GM23338 (cell line): Measurements from ENCODE around the gene SYNPR. TPM values are rescaled to one million over a fixed set of nuclear protein-coding genes. Genes with fewer than 3 reads are reported as not detected.
A peak's percentile ranks its signal among the peaks of the same experiment; 100 is the strongest.

ENCODE experiments used
- ATAC-seq: fragments of 200-7000 bp; cut with Tn5 transposase; 3 replicates; pipeline ENCODE4 v1.9.1; 2020
- DNase-seq: peaks from one replicate; pipeline ENCODE4 v3.0.0-alpha.2; 2015; ENCODE audit warnings: low spot score
- H2AFZ ChIP-seq: fragments of 200-600 bp; sonication (generic); 2 replicates; pipeline ENCODE4 v1.8.0; 2016; ENCODE audit warnings: antibody characterized with exemption, mild to moderate bottlenecking, moderate library complexity
- H3F3A ChIP-seq: fragments of 200-600 bp; sonication (generic); replicated peaks from 2 replicates; pipeline ENCODE4 v1.8.0; 2017; ENCODE audit warnings: antibody characterized with exemption, mixed run types, low read depth
- H3K27ac ChIP-seq: fragments of 200-600 bp; sonication (generic); 2 replicates; pipeline ENCODE4 v1.6.1; 2016; ENCODE audit warnings: low read depth
- H3K27me3 ChIP-seq: fragments of 200-600 bp; sonication (generic); 2 replicates; pipeline ENCODE4 v1.8.0; 2016; ENCODE audit warnings: mild to moderate bottlenecking, mixed run types, moderate library complexity; ENCODE audit not compliant: insufficient read depth
- H3K36me3 ChIP-seq: fragments of 200-600 bp; sonication (generic); 2 replicates; pipeline ENCODE4 v1.8.0; 2016; ENCODE audit warnings: mild to moderate bottlenecking; ENCODE audit not compliant: insufficient read depth
- H3K4me1 ChIP-seq: fragments of 200-600 bp; sonication (generic); 2 replicates; pipeline ENCODE4 v1.8.0; 2016; ENCODE audit warnings: mild to moderate bottlenecking, moderate library complexity; ENCODE audit not compliant: insufficient read depth
- H3K4me2 ChIP-seq: fragments of 200-600 bp; sonication (generic); 2 replicates; pipeline ENCODE4 v1.7.1; 2017; ENCODE audit warnings: mixed run types
- H3K4me3 ChIP-seq: fragments of 200-600 bp; sonication (generic); 2 replicates; pipeline ENCODE4 v1.6.1; 2016; ENCODE audit warnings: mixed run types
- H3K79me2 ChIP-seq: fragments of 200-600 bp; sonication (generic); replicated peaks from 2 replicates; pipeline ENCODE4 v1.8.0; 2017; ENCODE audit warnings: mild to moderate bottlenecking; ENCODE audit not compliant: insufficient read depth
- H3K9me2 ChIP-seq: fragments of 200-600 bp; sonication (generic); 2 replicates; pipeline ENCODE4 v1.8.0; 2017; ENCODE audit not compliant: insufficient read depth
- H4K20me1 ChIP-seq: fragments of 200-600 bp; sonication (generic); replicated peaks from 2 replicates; pipeline ENCODE4 v1.8.0; 2017; ENCODE audit warnings: mild to moderate bottlenecking; ENCODE audit not compliant: insufficient read depth
- H3K27ac Mint-ChIP-seq: 2 replicates; pipeline ENCODE4 v1.8.0; 2020; ENCODE audit warnings: inconsistent platforms, mild to moderate bottlenecking, moderate library complexity, mixed read lengths
- H3K27me3 Mint-ChIP-seq: 3 replicates; pipeline ENCODE4 v1.8.0; 2022; ENCODE audit warnings: low read depth, mild to moderate bottlenecking, moderate library complexity, mixed read lengths, inconsistent platforms; ENCODE audit not compliant: insufficient read depth, poor library complexity
- H3K36me3 Mint-ChIP-seq: 3 replicates; pipeline ENCODE4 v1.8.0; 2021; ENCODE audit warnings: low read depth, mild to moderate bottlenecking, inconsistent platforms, moderate library complexity, mixed read lengths
- H3K4me1 Mint-ChIP-seq: 3 replicates; pipeline ENCODE4 v1.8.0; 2020; ENCODE audit warnings: mild to moderate bottlenecking, inconsistent platforms, mixed read lengths
- H3K4me3 Mint-ChIP-seq: 3 replicates; pipeline ENCODE4 v1.8.0; 2021; ENCODE audit warnings: moderate library complexity, mild to moderate bottlenecking, inconsistent platforms, mixed read lengths
- H3K9me3 Mint-ChIP-seq: 3 replicates; pipeline ENCODE4 v1.8.0; 2020; ENCODE audit warnings: moderate library complexity, mild to moderate bottlenecking, inconsistent platforms, mixed read lengths
- EZH2phosphoT487 ChIP-seq: fragments of 200-600 bp; sonication (generic); IDR thresholded peaks from one replicate; pipeline ENCODE4 v1.8.1; 2018; ENCODE audit warnings: antibody characterized with exemption; ENCODE audit not compliant: unreplicated experiment
- NANOG ChIP-seq: IDR thresholded peaks from 2 replicates; pipeline ENCODE4 v1.6.1; 2016; ENCODE audit warnings: antibody characterized with exemption, borderline replicate concordance
- POLR2AphosphoS5 ChIP-seq: IDR thresholded peaks from 2 replicates; pipeline ENCODE4 v1.6.1; 2016; ENCODE audit warnings: antibody characterized with exemption, low read depth
- STAT1 ChIP-seq: IDR thresholded peaks from one replicate; pipeline ENCODE4 v1.6.1; 2016; ENCODE audit warnings: antibody characterized with exemption; ENCODE audit not compliant: unreplicated experiment
- polyA plus RNA-seq: library from polyadenylated mRNA; unstranded; fragments of >200 nt; fragmentation: Nextera tagmentation; extraction: Ambion mirVana; gene quantifications from 2 replicates; pipeline ENCODE4 v1.2.1, GENCODE V29; 2016
- total RNA-seq: library from RNA; depleted of rRNA; stranded (reverse); fragments of >200 nt; shearing (Covaris generic); gene quantifications from 2 replicates; pipeline ENCODE4 v1.2.3, GENCODE V29; 2014
- TF ChIP-seq, protein P1 (sequence below): IDR thresholded peaks from 2 replicates; pipeline ENCODE4 v1.6.1; 2016; ENCODE audit warnings: antibody characterized with exemption
- TF ChIP-seq, protein P2 (sequence below), 2 experiments: fragments of 200-600 bp in 1 of 2; sonication (generic) in 1 of 2; conservative IDR thresholded peaks; 2 replicates each; pipeline versions ENCODE4 v1.5.1 to v1.6.1; 2016 to 2017; ENCODE audit warnings: antibody characterized with exemption in 2 of 2, low read depth in 2 of 2, mild to moderate bottlenecking in 2 of 2, moderate library complexity in 1 of 2
- TF ChIP-seq, protein P3 (sequence below): fragments of 250-450 bp; sonication (Bioruptor Pico); IDR thresholded peaks from 2 replicates; pipeline ENCODE4 v1.5.0; 2020; ENCODE audit warnings: mild to moderate bottlenecking, moderate library complexity

The SYNPR gene
- total and polyA plus RNA-seq, 2 experiments from 2014 or later: 0.38 to 0.55 TPM

DNA sequence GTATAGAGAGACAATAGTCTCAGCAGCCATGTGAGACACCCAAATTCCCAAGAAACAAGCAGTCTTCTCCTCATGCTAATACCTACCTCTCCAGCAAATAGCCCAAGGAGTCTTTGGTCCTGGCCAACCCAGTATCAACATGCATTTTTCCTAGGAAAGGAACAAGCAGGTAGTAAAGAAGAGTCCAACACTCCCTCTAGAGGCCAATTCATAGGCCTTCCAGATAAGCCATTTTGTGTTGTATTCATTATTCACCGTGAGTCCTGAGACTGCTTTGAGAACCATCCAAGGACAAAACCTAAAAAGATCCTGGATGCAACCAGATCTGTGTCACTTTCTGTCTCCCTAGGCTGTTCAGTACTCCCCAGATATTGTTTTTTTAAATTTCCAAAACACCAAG, 310.8 kb downstream of the SYNPR start:
- no peak for ATAC-seq
- H3K4me2 ChIP-seq: no peak overlapping the region

GRCh38 chr3:63593779-63594178, 315.7 kb downstream of the SYNPR start:
- no peak for DNase-seq
- TF ChIP-seq EZH2phosphoT487 (no peak), NANOG (no peak), STAT1 (no peak), POLR2AphosphoS5 (no peak)
- TF ChIP-seq, protein P1, sequence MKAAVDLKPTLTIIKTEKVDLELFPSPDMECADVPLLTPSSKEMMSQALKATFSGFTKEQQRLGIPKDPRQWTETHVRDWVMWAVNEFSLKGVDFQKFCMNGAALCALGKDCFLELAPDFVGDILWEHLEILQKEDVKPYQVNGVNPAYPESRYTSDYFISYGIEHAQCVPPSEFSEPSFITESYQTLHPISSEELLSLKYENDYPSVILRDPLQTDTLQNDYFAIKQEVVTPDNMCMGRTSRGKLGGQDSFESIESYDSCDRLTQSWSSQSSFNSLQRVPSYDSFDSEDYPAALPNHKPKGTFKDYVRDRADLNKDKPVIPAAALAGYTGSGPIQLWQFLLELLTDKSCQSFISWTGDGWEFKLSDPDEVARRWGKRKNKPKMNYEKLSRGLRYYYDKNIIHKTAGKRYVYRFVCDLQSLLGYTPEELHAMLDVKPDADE: no peak
- H3F3A ChIP-seq: no peaks in the 10 kb centered on the region
- H2AFZ ChIP-seq: no peak overlapping the region
- H3K4me3 ChIP-seq: no peak overlapping the region
- Mint-ChIP-seq H3K4me1 (peaks cover 2% of the 10 kb centered on the region; the same call in 1 of the 3 replicates), H3K36me3 (peaks cover 6% of the 10 kb centered on the region; the same call in 2 of the 3 replicates), H3K9me3 (peaks cover 6% of the 10 kb centered on the region; the same call in 2 of the 3 replicates), H3K4me3 (no peak overlapping the region), H3K27me3 (no peaks in the 10 kb centered on the region), H3K27ac (no peak overlapping the region)
- no peak overlapping the region for H3K27ac ChIP-seq
- H4K20me1 ChIP-seq: no peaks in the 10 kb centered on the region
- no peaks in the 10 kb centered on the region for H3K4me1 ChIP-seq
- H3K4me2 ChIP-seq: no peak overlapping the region
- no peaks in the 10 kb centered on the region for H3K79me2 ChIP-seq
- H3K36me3 ChIP-seq: no peaks in the 10 kb centered on the region
- no peaks in the 10 kb centered on the region for H3K27me3 ChIP-seq
- no peaks in the 10 kb centered on the region for H3K9me2 ChIP-seq
- ATAC-seq: no peak

More for the DNA sequence above, 310.8 kb downstream of the SYNPR start:
- no peaks in the 10 kb centered on the region for H4K20me1 ChIP-seq
- no peak overlapping the region for H2AFZ ChIP-seq
- peaks cover 13% of the 10 kb centered on the region; the same call in 2 of the 3 replicates for H3K9me3 Mint-ChIP-seq
- no peak overlapping the region for H3K4me3 ChIP-seq
- peaks cover 18% of the 10 kb centered on the region for H3K4me1 ChIP-seq
- H3K27me3 Mint-ChIP-seq: peaks cover under 1% of the 10 kb centered on the region
- H3K4me1 Mint-ChIP-seq: peaks cover 18% of the 10 kb centered on the region
- H3F3A ChIP-seq: no peaks in the 10 kb centered on the region
- no peak overlapping the region for H3K4me3 Mint-ChIP-seq
- peak; percentile 18 for DNase-seq
- no peak overlapping the region for H3K27ac Mint-ChIP-seq
- no peaks in the 10 kb centered on the region for H3K79me2 ChIP-seq
- H3K9me2 ChIP-seq: 0 out of 2 replicates have a peak, but pooled peaks cover 3% of the 10 kb centered on the region
- H3K36me3 Mint-ChIP-seq: peaks cover 14% of the 10 kb centered on the region; the same call in 2 of the 3 replicates
- H3K27ac ChIP-seq: no peak overlapping the region
- H3K27me3 ChIP-seq: no peaks in the 10 kb centered on the region
- TF ChIP-seq NANOG (no peak), EZH2phosphoT487 (no peak)
- TF ChIP-seq, protein P2, sequence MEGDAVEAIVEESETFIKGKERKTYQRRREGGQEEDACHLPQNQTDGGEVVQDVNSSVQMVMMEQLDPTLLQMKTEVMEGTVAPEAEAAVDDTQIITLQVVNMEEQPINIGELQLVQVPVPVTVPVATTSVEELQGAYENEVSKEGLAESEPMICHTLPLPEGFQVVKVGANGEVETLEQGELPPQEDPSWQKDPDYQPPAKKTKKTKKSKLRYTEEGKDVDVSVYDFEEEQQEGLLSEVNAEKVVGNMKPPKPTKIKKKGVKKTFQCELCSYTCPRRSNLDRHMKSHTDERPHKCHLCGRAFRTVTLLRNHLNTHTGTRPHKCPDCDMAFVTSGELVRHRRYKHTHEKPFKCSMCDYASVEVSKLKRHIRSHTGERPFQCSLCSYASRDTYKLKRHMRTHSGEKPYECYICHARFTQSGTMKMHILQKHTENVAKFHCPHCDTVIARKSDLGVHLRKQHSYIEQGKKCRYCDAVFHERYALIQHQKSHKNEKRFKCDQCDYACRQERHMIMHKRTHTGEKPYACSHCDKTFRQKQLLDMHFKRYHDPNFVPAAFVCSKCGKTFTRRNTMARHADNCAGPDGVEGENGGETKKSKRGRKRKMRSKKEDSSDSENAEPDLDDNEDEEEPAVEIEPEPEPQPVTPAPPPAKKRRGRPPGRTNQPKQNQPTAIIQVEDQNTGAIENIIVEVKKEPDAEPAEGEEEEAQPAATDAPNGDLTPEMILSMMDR (conservative IDR thresholded peaks at IDR 0.05; ENCODE audit: low read depth in 2 of 2): peak; percentile 41 to 42
- no peaks in the 10 kb centered on the region for H3K36me3 ChIP-seq

DNA sequence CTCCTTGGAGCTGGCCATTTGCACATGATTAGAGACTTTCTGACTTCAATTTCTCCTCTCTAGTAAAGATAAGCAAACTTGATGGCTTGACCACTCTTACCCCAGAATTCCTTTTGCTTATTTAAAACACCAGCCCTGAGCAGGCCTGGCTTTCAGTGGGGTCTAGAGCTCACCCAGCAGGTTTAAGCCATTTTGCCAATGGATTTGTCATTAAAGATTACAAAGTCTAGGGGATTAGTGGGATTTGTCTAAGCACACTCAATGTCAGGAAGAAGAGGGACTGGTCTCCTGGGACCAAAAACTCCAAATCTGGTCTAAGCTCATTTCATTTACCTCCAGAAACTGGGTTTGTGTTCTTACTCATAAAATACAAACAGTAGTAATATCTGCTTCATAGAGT, 317.1 kb downstream of the SYNPR start:
- H2AFZ ChIP-seq: no peak overlapping the region
- no peak for ATAC-seq
- TF ChIP-seq, protein P3, sequence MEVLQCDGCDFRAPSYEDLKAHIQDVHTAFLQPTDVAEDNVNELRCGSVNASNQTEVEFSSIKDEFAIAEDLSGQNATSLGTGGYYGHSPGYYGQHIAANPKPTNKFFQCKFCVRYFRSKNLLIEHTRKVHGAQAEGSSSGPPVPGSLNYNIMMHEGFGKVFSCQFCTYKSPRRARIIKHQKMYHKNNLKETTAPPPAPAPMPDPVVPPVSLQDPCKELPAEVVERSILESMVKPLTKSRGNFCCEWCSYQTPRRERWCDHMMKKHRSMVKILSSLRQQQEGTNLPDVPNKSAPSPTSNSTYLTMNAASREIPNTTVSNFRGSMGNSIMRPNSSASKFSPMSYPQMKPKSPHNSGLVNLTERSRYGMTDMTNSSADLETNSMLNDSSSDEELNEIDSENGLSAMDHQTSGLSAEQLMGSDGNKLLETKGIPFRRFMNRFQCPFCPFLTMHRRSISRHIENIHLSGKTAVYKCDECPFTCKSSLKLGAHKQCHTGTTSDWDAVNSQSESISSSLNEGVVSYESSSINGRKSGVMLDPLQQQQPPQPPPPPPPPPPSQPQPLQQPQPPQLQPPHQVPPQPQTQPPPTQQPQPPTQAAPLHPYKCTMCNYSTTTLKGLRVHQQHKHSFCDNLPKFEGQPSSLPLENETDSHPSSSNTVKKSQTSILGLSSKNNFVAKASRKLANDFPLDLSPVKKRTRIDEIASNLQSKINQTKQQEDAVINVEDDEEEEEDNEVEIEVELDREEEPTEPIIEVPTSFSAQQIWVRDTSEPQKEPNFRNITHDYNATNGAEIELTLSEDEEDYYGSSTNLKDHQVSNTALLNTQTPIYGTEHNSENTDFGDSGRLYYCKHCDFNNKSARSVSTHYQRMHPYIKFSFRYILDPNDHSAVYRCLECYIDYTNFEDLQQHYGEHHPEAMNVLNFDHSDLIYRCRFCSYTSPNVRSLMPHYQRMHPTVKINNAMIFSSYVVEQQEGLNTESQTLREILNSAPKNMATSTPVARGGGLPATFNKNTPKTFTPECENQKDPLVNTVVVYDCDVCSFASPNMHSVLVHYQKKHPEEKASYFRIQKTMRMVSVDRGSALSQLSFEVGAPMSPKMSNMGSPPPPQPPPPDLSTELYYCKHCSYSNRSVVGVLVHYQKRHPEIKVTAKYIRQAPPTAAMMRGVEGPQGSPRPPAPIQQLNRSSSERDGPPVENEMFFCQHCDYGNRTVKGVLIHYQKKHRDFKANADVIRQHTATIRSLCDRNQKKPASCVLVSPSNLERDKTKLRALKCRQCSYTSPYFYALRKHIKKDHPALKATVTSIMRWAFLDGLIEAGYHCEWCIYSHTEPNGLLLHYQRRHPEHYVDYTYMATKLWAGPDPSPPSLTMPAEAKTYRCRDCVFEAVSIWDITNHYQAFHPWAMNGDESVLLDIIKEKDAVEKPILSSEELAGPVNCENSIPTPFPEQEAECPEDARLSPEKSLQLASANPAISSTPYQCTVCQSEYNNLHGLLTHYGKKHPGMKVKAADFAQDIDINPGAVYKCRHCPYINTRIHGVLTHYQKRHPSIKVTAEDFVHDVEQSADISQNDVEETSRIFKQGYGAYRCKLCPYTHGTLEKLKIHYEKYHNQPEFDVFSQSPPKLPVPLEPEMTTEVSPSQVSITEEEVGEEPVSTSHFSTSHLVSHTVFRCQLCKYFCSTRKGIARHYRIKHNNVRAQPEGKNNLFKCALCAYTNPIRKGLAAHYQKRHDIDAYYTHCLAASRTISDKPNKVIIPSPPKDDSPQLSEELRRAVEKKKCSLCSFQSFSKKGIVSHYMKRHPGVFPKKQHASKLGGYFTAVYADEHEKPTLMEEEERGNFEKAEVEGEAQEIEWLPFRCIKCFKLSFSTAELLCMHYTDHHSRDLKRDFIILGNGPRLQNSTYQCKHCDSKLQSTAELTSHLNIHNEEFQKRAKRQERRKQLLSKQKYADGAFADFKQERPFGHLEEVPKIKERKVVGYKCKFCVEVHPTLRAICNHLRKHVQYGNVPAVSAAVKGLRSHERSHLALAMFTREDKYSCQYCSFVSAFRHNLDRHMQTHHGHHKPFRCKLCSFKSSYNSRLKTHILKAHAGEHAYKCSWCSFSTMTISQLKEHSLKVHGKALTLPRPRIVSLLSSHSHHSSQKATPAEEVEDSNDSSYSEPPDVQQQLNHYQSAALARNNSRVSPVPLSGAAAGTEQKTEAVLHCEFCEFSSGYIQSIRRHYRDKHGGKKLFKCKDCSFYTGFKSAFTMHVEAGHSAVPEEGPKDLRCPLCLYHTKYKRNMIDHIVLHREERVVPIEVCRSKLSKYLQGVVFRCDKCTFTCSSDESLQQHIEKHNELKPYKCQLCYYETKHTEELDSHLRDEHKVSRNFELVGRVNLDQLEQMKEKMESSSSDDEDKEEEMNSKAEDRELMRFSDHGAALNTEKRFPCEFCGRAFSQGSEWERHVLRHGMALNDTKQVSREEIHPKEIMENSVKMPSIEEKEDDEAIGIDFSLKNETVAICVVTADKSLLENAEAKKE (CRISPR knock-in tag): no peak

More for the DNA sequence above, 317.1 kb downstream of the SYNPR start:
- H3K27ac ChIP-seq: no peak overlapping the region
- H3K9me2 ChIP-seq: peaks cover 2% of the 10 kb centered on the region; the same call in 1 of the 2 replicates
- H4K20me1 ChIP-seq: no peaks in the 10 kb centered on the region
- H3K4me3 ChIP-seq: no peak overlapping the region
- no peaks in the 10 kb centered on the region for H3K27me3 ChIP-seq
- Mint-ChIP-seq H3K9me3 (no peaks in the 10 kb centered on the region), H3K4me1 (peaks cover 3% of the 10 kb centered on the region; the same call in 1 of the 3 replicates), H3K4me3 (no peak overlapping the region), H3K36me3 (no peaks in the 10 kb centered on the region), H3K27ac (no peak overlapping the region), H3K27me3 (no peaks in the 10 kb centered on the region)
- no peak for DNase-seq
- H3K4me2 ChIP-seq: no peak overlapping the region
- H3K36me3 ChIP-seq: no peaks in the 10 kb centered on the region
- no peaks in the 10 kb centered on the region for H3F3A ChIP-seq
- H3K4me1 ChIP-seq: no peaks in the 10 kb centered on the region
- no peaks in the 10 kb centered on the region for H3K79me2 ChIP-seq
